Activated T-helper 1 cell treated with Interleukin-2 at 50 U/mL for 16 hours (primary cell): ENCODE results near the gene PRKN.

ENCODE experiments used
- DNase-seq: peaks from one replicate; pipeline ENCODE4 v3.0.0-alpha.2; 2020; ENCODE audit warnings: low read depth

Gene PRKN

DNA sequence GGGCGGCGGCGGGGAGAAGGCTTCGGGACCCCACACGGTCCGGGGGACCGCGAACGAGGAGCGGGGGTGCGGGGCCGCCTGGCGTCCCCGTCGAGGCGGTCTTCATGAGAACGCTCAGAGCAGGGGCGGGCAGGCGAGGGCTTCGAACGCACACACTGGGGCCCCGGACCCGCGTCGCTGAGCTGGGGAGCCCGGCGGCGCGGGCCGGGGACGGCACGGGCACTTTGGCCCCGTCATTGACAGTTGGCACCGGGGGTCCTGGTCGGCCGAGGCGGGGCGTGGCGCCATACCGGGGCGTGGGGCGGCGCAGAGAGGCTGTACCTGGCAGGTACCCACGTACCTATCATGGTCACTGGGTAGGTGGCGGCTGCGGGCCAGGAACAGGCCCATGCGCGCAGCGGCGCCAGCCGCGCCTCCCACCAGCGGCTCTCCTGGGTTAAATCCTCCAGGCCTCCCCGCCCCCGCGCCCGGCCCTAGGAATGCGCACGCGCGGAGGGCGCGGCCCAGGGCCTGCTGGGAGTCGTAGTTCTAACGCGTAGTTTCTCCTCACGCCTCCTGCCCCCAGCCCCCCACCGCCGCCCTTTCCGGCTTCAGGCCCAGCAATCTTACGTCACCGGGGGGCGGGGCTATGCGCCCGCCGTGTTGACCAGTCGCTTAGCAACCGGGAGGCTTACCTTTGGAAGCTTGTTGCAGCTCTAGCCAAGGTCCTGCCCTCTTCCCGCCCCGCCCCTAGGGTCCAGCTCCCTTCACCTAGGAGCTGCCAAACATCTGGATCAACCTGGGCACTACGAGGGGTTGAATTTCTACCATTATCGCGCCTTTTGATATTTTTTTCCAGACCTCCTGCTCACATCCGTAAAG, at the start of gene PRKN, which contains the start of gene PACRG:
TSS of gene PRKN (minus strand) at position 445 of the 861 bp plus-strand sequence.
TSS of gene PACRG (plus strand) at position 653 of the 861 bp plus-strand sequence.
- DNase-seq, result peak; percentile 96

DNA sequence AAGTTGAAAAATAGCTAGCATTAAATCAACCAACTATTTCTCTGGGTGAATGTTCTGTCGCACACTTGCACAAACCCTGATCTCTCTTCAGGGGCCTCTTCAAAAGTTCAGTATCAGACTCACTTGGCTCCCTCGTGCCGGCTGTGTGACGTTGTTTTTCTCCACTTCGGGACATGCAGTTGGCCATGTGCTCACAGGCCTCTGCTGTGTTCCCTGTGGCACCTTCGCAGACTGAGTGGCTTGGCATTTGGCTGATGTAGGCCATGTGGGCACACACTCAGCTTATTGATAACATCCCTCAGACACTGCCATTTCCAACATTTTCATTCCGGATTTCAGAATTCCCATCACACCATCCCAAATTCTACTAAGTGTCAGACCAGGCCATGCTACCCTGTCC, 49.5 kb upstream of the PRKN start:
- no peak for DNase-seq

DNA sequence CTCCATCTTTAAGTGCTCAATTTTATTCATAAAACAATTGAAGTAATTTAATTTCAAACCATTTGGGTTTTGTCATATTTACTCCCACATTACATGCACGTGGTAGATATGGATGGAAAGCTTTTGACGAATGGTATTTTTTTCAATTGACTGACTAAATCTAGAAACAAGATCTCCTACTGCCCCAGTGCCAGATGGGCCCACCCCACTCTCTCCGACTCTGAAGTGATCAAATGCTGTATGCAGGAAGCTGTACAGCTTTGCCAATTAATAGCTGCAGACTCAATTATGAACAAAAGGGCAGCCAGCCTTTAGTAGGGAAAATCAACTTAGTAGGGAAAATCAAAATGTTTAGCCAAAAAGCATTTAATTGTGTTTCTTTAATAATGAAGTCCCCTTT, 46.4 kb upstream of the PRKN start:
- no peak for DNase-seq

GRCh38 chr6:162772466-162772865, 44.9 kb upstream of the PRKN start:
- no peak for DNase-seq

- DNase-seq, result no peak
Observed at GRCh38 chr6:162770955-162771354, 43.4 kb upstream of the PRKN start.

GRCh38 chr6:162770136-162770535, 42.6 kb upstream of the PRKN start:
- DNase-seq, result no peak

DNA sequence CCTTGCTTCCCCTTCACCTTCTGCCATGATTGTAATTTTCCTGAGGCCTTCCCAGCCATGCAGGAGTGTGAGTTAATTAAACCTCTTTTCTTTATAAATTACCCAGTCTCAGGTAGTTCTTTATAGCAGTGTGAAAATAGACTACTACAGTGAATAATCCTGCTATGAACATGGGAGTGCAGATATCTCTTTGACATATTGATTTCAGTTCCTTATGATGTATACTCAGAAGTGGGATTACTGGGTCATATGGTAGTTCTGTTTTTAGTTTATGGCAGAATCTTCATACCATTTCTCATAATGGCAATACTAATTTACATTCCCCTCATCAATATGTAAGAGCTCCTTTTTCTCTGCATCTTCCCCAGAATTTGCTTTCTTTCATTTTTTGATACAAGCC, 26.2 kb upstream of the PRKN start:
- no peak for DNase-seq

DNA sequence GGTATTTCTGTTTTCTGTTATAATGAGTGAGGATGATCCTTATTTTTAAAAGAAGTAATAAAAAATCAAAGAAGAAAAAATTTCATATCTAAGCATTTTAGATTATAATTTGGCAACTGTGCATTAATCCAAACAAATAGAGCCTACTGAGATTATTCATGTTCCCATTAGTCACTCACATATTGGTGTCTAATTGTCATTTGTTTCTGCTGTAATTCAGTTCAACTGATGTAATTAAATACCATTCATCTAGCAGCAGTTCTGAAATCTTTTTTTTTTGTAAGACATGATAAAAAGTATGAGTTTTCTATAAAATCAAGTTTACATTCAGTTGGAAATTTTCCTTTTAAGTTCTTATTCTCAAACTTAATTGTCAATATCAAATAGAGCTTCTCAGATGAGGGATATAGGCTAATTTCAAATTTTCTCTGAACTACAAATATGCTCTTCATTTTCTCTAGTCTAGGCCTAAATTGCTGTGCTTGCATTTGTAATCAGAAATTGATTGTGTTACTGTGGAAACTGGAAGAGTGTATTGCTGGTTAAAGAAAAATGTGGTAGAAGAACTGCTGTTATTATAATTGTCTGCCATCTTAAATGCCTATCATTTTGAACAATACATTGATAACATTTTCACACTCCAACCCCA, 23.8 kb upstream of the PRKN start:
- DNase-seq, result no peak

- no peak for DNase-seq
Observed at GRCh38 chr6:162750776-162751175, 23.2 kb upstream of the PRKN start.

DNA sequence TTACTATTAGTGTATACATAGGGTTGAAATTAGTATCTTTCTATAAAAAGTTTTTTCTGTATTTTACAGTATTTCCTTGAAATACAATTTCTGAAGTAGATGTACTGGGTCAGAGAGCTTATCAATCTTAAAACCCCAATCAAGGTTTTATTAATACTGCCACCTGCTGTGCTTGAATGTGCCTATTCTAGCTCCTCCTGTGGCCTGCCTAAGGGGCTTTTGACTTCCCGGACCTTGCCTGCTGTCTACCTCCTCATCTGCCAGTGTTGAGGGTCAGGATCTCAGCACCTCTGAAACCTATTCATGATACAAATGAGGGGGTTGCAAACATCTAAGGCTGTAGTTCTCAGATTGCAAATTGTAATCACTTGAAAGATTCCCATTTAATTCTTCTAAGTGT, 9.4 kb upstream of the PRKN start:
- no peak for DNase-seq

GRCh38 chr6:162733489-162733888, 5.9 kb upstream of the PRKN start:
- no peak for DNase-seq

- no peak for DNase-seq
Observed at GRCh38 chr6:162730502-162730901, 2.9 kb upstream of the PRKN start.

DNA sequence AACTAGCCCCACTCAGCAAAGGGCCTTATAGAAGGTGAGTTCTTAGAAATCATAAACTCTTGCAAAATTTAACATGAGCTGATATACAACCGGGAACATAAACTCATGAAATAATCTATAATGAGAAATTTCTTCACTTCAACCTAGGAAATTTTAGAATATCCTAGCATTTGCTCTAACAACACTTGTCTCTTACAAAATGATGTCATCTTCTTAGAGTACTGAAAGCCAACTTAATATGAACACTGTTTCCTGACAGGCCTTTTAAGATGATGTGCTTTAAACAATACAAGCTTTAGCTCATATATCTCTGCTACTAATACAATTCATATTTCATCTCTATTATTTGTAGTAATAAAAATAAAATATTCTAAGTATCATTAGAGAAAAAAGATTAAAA, 1.1 kb upstream of the PRKN start:
- no peak for DNase-seq

GRCh38 chr6:162728197-162728596, 631 bp upstream of the PRKN start:
- DNase-seq, result no peak

DNA sequence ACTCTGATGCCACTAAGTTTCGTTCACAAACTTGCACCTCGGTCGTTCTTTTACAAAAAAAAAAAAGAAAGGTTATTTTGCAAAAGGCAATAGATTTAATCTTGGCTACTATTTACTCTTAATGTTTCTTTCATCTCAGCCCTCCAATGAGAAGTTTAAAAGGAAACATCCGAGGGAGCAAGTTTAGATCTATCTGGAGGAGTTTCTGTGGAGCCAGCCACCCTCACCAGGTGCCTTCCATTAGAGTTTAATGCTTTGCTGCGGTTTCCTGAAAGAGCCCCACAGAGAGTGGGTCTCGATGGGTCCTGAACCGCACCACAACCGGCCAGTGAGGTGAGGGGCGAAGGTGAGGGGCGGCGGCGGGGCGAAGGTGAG, 632 bp downstream of the PRKN start:
- no peak for DNase-seq

DNA sequence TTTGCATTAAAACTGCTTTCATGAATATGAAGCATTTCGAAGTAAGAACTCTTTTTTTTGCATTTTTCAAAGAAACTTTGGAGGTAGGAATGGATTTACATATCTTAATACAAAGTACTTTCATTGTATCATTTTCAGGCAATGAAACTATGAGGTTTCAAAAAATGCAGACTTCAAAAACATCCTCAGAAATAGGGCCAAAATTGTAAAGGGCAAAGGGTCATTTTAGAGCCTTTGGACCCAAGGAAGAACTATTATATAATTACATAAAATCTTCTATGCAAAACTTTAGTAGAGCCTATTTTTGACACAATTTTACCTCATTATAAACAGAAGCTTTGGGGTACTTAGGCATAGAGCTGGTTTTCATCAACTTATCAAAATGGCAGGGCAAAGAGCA, 4.9 kb downstream of the PRKN start:
- DNase-seq, result no peak

DNA sequence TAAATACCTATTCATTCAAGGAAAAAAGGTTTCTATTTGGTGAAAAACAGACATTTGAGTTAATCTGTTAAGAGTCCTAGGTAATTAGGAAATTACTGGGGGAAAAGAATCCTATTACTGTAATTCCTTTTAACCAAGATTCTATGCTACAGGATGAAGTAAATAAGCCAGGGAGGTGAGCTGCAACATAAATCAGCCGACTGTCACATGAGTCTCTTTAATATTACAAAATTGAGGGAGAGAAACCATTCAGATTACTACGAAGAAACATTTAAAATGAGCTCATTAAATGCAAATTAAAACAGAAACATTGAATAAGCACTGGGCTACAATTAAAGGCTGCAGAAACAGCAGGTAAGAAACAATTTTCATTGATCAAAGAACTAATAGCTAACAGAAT, 5.3 kb downstream of the PRKN start:
- no peak for DNase-seq

- DNase-seq, result no peak
Observed at GRCh38 chr6:162721404-162721687, 6.2 kb downstream of the PRKN start.

GRCh38 chr6:162719528-162719927, 8.0 kb downstream of the PRKN start:
- DNase-seq, result no peak

GRCh38 chr6:162715601-162716000, 12.0 kb downstream of the PRKN start:
- DNase-seq, result no peak

DNA sequence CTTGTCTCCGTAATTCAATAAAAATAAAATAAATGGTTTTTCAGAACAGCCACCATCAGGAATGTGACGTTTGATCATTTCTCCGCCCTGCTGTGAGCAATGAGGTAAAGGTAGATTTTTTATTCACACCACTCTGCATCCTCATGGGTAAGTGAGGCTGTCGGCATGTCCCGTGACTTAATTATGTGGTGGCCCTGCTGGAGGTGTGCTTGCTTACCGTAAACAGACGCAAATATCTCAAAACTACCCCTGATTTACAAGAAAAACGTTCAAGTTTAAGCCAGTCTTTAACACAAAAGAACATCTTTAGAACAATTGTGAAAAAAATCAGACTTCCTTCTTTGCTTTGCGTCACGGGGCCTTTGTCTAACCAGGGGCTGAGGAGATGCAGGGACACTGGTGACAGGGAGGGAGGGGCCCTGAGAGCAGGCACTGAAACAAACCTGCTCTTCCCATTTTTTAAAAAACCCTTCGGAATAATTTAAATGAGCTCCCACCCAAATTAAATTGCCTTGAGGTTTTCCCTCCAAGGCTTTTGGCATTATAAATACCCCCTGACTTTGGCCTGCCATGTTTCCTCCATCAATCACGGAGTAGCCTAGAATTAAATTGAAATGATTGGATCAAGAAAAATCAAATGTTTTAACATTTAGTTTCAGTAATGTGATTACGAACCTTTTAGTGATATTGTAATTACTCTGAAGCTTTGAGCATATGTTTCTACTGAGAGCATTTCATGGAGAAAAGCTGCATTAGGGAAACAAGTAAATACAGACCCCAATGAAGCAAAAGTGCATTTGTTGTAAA, 13.4 kb downstream of the PRKN start:
- no peak for DNase-seq

GRCh38 chr6:162712694-162713093, 14.9 kb downstream of the PRKN start:
- DNase-seq, result no peak

DNA sequence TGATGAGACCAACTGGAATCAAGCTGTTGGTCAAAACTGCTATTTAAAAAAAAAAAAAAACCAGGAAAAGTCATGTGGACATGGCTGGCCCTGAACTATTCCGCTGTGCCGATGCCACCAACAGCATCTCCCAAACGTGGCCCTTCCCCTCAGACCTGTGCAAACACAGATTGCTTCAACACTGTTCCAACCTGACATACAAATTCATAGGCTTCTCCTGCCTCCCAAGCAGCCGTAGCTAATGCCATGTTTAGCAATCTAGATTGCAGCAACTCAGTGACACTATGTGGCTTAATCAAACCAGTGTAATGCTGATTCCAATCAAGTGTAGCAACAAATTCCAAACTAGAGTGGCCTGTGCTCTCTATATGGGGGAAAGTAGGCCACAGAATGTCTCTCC, 16.2 kb downstream of the PRKN start:
- no peak for DNase-seq
